ENCODE results near the gene FAM20A.
A peak's percentile ranks its signal among the peaks of the same experiment; 100 is the strongest.

Gene FAM20A

DNA sequence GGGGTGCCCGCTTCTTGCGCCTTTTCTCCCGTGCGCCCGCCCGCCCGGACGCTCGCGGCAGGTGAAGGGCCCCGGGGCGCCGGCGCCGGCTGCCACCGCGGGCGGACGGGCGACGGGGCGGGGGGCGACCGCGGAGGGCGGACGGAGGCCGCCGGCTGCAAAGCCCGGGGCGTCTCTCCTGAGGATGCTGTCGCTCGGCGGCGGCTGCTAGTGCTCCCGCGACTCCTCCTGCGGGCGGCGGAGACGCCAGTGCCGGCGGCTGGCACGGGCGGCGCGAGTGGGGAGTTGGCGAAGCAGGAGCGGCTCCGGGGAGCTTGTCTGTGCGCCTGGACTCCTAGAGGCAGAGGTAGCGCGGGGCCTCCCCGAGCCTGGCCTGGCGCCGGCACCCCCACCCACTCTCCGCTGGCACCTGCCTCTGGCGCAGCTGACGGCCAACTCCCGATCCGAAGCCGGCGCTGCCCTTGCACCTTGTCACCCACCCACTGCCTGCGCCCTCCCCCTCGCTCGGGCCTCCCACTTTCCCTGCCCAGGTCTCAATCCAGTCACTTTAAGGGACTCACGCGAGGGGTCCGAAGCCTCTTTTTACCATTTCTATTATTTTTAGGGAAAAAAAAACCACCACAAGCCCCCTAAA, at the start of gene FAM20A:
TSS of gene FAM20A (minus strand) at position 437 of the 634 bp plus-strand sequence. CDS start 701 bp downstream, outside the sequence.
- Histone ChIP-seq H3K4me1 (ENCODE audit: control insufficient read depth, insufficient read depth, low read length) (peaks cover 1% of the 10 kb centered on the region; the same call in 1 of the 2 replicates), H3K9me3 (ENCODE audit: control insufficient read depth, insufficient read depth, low read length) (no peaks in the 10 kb centered on the region), H3K4me3 (ENCODE audit: low read length) (peak within 1 kb of the TSS; percentile 53), H3K27ac (ENCODE audit: low read length) (no peak within 1 kb of the TSS), H3K36me3 (ENCODE audit: control insufficient read depth, insufficient read depth, low read length) (no peaks in the 10 kb centered on the region), H3K27me3 (ENCODE audit: control insufficient read depth, insufficient read depth, low read length) (peaks cover 13% of the 10 kb centered on the region)
- no peak for DNase-seq (ENCODE audit: low read depth, low spot score)
- no CpG with 5 or more reads among the region's 69 CpGs for WGBS (ENCODE audit: insufficient coverage, insufficient read length)

DNA sequence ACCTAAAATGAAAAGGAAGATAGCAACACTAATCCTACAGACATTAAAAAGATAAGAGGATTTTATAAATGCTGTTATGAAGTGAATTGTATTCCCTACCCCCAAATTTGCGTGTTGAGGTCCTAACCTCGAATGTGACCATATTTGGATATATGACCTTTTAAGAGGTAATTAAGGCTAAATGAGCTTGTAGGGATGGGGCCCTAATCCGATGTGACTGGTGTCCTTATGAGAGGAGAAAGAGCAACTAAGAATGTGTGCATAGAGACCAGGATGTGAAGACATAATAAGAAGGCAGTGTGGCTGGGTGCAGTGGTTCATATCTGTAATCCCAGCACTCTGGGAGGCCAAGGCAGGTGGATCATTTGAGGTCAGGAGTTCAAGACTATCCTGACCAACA, 48.2 kb upstream of the FAM20A start:
- no CpG with 5 or more reads among the region's 3 CpGs for WGBS (ENCODE audit: insufficient coverage, insufficient read length)
- Histone ChIP-seq H3K9me3 (ENCODE audit: control insufficient read depth, insufficient read depth, low read length) (no peaks in the 10 kb centered on the region), H3K36me3 (ENCODE audit: control insufficient read depth, insufficient read depth, low read length) (no peaks in the 10 kb centered on the region), H3K27me3 (ENCODE audit: control insufficient read depth, insufficient read depth, low read length) (no peaks in the 10 kb centered on the region), H3K4me1 (ENCODE audit: control insufficient read depth, insufficient read depth, low read length) (no peaks in the 10 kb centered on the region), H3K27ac (ENCODE audit: low read length) (no peak overlapping the region), H3K4me3 (ENCODE audit: low read length) (no peak overlapping the region)
- DNase-seq (ENCODE audit: low read depth, low spot score): no peak

DNA sequence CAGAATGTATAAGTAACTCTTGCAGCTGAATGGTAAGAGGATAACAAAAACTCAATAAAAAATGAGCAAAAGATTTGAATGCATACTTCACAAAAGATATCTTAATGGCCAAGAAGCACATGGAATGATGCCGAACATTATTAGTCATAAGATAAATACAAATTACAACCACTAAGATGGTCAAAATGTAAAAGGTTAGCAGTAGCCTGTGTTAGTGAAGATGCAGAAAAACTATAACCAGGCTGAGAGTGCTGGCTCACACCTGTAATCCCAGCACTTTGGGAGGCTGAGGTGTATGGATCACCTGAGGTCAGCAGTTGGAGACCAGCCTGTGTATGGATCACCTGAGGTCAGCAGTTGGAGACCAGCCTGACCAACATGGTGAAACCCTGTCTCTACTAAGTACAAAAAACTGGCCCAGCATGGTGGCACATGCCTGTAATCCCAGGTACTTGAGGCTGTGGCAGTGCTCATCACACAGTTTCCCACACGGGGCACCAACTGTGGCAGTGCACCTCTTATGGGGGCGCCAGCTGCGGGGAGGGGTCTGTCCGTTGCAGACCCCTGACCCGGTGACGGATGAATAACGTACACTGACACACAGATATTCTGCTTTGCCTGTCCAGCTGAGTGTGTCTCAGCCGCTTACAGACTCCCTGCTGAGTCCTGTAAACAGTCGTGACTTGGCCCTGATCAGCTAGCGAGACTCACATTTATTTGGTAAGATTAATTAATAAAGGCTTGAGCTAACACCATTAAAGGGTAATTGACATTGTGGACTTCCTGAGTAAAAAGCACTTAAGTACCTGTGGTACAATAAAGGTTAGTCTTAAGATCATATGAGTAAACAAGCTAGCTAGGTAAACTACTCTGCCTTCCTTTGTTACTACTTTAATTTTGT, 45.7 kb upstream of the FAM20A start:
- DNase-seq (ENCODE audit: low read depth, low spot score): no peak
- H3K4me1 ChIP-seq (ENCODE audit: control insufficient read depth, insufficient read depth, low read length): no peaks in the 10 kb centered on the region
- H3K27me3 ChIP-seq (ENCODE audit: control insufficient read depth, insufficient read depth, low read length): no peaks in the 10 kb centered on the region
- H3K27ac ChIP-seq (ENCODE audit: low read length): no peak overlapping the region
- H3K36me3 ChIP-seq (ENCODE audit: control insufficient read depth, insufficient read depth, low read length): no peaks in the 10 kb centered on the region
- WGBS (ENCODE audit: insufficient coverage, insufficient read length): no CpG with 5 or more reads among the region's 11 CpGs
- H3K4me3 ChIP-seq (ENCODE audit: low read length): no peak overlapping the region
- no peaks in the 10 kb centered on the region for H3K9me3 ChIP-seq (ENCODE audit: control insufficient read depth, insufficient read depth, low read length)

DNA sequence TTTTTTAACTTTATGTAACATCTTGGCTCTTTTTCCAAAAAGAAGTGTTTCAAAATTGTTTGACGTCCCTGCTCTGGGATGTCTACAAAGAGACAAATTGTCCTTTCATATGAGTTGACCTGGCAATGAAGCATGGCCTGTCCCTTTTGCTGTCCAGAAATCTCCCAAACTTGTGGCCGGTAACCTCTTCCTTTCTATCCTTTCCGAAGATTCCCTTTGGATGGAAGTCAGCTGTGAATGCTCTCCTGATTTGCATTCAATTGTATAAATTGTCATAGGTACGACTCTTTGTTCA, 40.9 kb upstream of the FAM20A start:
- Histone ChIP-seq H3K27me3 (ENCODE audit: control insufficient read depth, insufficient read depth, low read length) (no peaks in the 10 kb centered on the region), H3K9me3 (ENCODE audit: control insufficient read depth, insufficient read depth, low read length) (no peaks in the 10 kb centered on the region)

GRCh38 chr17:68641276-68642117, 40.3 kb upstream of the FAM20A start:
- Histone ChIP-seq H3K4me1 (ENCODE audit: control insufficient read depth, insufficient read depth, low read length) (no peaks in the 10 kb centered on the region), H3K27me3 (ENCODE audit: control insufficient read depth, insufficient read depth, low read length) (no peaks in the 10 kb centered on the region), H3K9me3 (ENCODE audit: control insufficient read depth, insufficient read depth, low read length) (no peaks in the 10 kb centered on the region), H3K27ac (ENCODE audit: low read length) (no peak overlapping the region), H3K36me3 (ENCODE audit: control insufficient read depth, insufficient read depth, low read length) (no peaks in the 10 kb centered on the region), H3K4me3 (ENCODE audit: low read length) (no peak overlapping the region)
- no CpG with 5 or more reads among the region's 9 CpGs for WGBS (ENCODE audit: insufficient coverage, insufficient read length)
- DNase-seq (ENCODE audit: low read depth, low spot score): no peak

More for the DNA sequence above, 40.9 kb upstream of the FAM20A start:
- no peak for DNase-seq (ENCODE audit: low read depth, low spot score)
- no peaks in the 10 kb centered on the region for H3K36me3 ChIP-seq (ENCODE audit: control insufficient read depth, insufficient read depth, low read length)
- no CpG with 5 or more reads among the region's 4 CpGs for WGBS (ENCODE audit: insufficient coverage, insufficient read length)
- H3K4me3 ChIP-seq (ENCODE audit: low read length): no peak overlapping the region
- H3K27ac ChIP-seq (ENCODE audit: low read length): no peak overlapping the region
- H3K4me1 ChIP-seq (ENCODE audit: control insufficient read depth, insufficient read depth, low read length): no peaks in the 10 kb centered on the region

GRCh38 chr17:68640242-68640989, 39.2 kb upstream of the FAM20A start:
- Histone ChIP-seq H3K36me3 (ENCODE audit: control insufficient read depth, insufficient read depth, low read length) (no peaks in the 10 kb centered on the region), H3K4me3 (ENCODE audit: low read length) (no peak overlapping the region), H3K27ac (ENCODE audit: low read length) (no peak overlapping the region), H3K9me3 (ENCODE audit: control insufficient read depth, insufficient read depth, low read length) (no peaks in the 10 kb centered on the region), H3K27me3 (ENCODE audit: control insufficient read depth, insufficient read depth, low read length) (no peaks in the 10 kb centered on the region), H3K4me1 (ENCODE audit: control insufficient read depth, insufficient read depth, low read length) (no peaks in the 10 kb centered on the region)
- DNase-seq (ENCODE audit: low read depth, low spot score): no peak
- WGBS (ENCODE audit: insufficient coverage, insufficient read length): 100% methylated on average over 1 of the region's 2 CpGs

GRCh38 chr17:68634345-68634876, 33.2 kb upstream of the FAM20A start:
- no peak overlapping the region for H3K27ac ChIP-seq (ENCODE audit: low read length)
- no CpG with 5 or more reads among the region's 10 CpGs for WGBS (ENCODE audit: insufficient coverage, insufficient read length)
- no peaks in the 10 kb centered on the region for H3K27me3 ChIP-seq (ENCODE audit: control insufficient read depth, insufficient read depth, low read length)
- no peaks in the 10 kb centered on the region for H3K36me3 ChIP-seq (ENCODE audit: control insufficient read depth, insufficient read depth, low read length)
- H3K4me1 ChIP-seq (ENCODE audit: control insufficient read depth, insufficient read depth, low read length): no peaks in the 10 kb centered on the region
- H3K9me3 ChIP-seq (ENCODE audit: control insufficient read depth, insufficient read depth, low read length): no peaks in the 10 kb centered on the region
- DNase-seq (ENCODE audit: low read depth, low spot score): no peak
- no peak overlapping the region for H3K4me3 ChIP-seq (ENCODE audit: low read length)

- H3K27me3 ChIP-seq (ENCODE audit: control insufficient read depth, insufficient read depth, low read length): no peaks in the 10 kb centered on the region
- H3K4me3 ChIP-seq (ENCODE audit: low read length): no peak overlapping the region
- DNase-seq (ENCODE audit: low read depth, low spot score): no peak
- H3K27ac ChIP-seq (ENCODE audit: low read length): no peak overlapping the region
- H3K36me3 ChIP-seq (ENCODE audit: control insufficient read depth, insufficient read depth, low read length): no peaks in the 10 kb centered on the region
- H3K4me1 ChIP-seq (ENCODE audit: control insufficient read depth, insufficient read depth, low read length): no peaks in the 10 kb centered on the region
- no peaks in the 10 kb centered on the region for H3K9me3 ChIP-seq (ENCODE audit: control insufficient read depth, insufficient read depth, low read length)
- no CpG with 5 or more reads among the region's 3 CpGs for WGBS (ENCODE audit: insufficient coverage, insufficient read length)
Measured at GRCh38 chr17:68628576-68628957, 27.4 kb upstream of the FAM20A start.

GRCh38 chr17:68627956-68628575, 26.9 kb upstream of the FAM20A start:
- Histone ChIP-seq H3K27ac (ENCODE audit: low read length) (no peak overlapping the region), H3K9me3 (ENCODE audit: control insufficient read depth, insufficient read depth, low read length) (no peaks in the 10 kb centered on the region), H3K4me3 (ENCODE audit: low read length) (no peak overlapping the region), H3K27me3 (ENCODE audit: control insufficient read depth, insufficient read depth, low read length) (no peaks in the 10 kb centered on the region), H3K4me1 (ENCODE audit: control insufficient read depth, insufficient read depth, low read length) (no peaks in the 10 kb centered on the region), H3K36me3 (ENCODE audit: control insufficient read depth, insufficient read depth, low read length) (no peaks in the 10 kb centered on the region)
- no CpG with 5 or more reads among the region's 4 CpGs for WGBS (ENCODE audit: insufficient coverage, insufficient read length)
- no peak for DNase-seq (ENCODE audit: low read depth, low spot score)
